Measurements from ENCODE around the gene SBNO1.

DNA sequence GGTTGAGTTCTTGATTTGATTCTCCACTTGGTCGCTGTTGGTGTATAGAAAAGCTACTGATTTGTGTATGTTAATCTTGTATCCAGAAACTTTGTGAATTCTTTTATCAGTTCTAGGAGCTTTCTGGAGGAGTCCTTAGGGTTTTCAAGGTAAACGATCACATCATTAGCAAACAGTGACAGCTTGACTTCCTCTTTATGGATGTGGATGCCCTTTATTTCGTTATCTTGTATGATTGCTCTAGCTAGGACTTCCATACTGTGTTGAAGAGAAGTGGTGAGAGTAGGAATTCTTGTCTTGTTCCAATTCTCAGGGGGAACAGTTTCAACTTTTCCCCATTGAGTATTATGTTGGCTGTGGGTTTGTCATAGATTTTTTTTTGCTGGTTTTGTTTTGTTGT, 119.0 kb downstream of the SBNO1 start:
- TF ChIP-seq CTCF (IDR thresholded peaks at IDR 0.05; ENCODE audit: low read length) (no peak), EZH2 (IDR thresholded peaks at IDR 0.05; ENCODE audit: borderline replicate concordance, low read length) (no peak)

Data from OCI-LY1 (cell line).